Stimulated activated CD4-positive, alpha-beta T cell treated with anti-CD3 and anti-CD28 coated beads, Interleukin-4, amount 100 ng/mL, for 24 hours (primary cell): ENCODE measurements around the gene TOM1L1.
"Not testable (repeated sequence)": the region's sequence is repeated elsewhere in the genome, so short reads cannot be mapped to it uniquely, and the experiment has no call there.

Source experiments
- DNase-seq: peaks from one replicate; pipeline ENCODE4 v3.0.0-alpha.2; 2020

Gene TOM1L1

GRCh38 chr17:54900457-54901229 lies at the start of gene TOM1L1:
TSS of gene TOM1L1 (plus strand) at chr17:54900852. CDS start at chr17:54900866, 14 bp downstream.
- peak; percentile 8 for DNase-seq

GRCh38 chr17:54859187-54859586 lies 41.5 kb upstream of the TOM1L1 start:
- no peak for DNase-seq

- no peak for DNase-seq
These were observed 39.8 kb upstream of the TOM1L1 start for GRCh38 chr17:54860617-54861470.

- no peak for DNase-seq
These were observed 39.1 kb upstream of the TOM1L1 start for GRCh38 chr17:54861471-54861983.

- no peak for DNase-seq
These were observed 37.5 kb upstream of the TOM1L1 start for GRCh38 chr17:54863176-54863575.

- no peak for DNase-seq
These were observed 36.6 kb upstream of the TOM1L1 start for GRCh38 chr17:54864070-54864469.

- no peak for DNase-seq
These were observed 35.9 kb upstream of the TOM1L1 start for GRCh38 chr17:54864636-54865356.

GRCh38 chr17:54867634-54868033 lies 33.0 kb upstream of the TOM1L1 start:
- DNase-seq: no peak

GRCh38 chr17:54870671-54871175 lies 29.9 kb upstream of the TOM1L1 start:
- DNase-seq: no peak

GRCh38 chr17:54875906-54876305 lies 24.7 kb upstream of the TOM1L1 start:
- not testable (repeated sequence) for DNase-seq

GRCh38 chr17:54876656-54877195 lies 23.9 kb upstream of the TOM1L1 start:
- DNase-seq: no peak

- no peak for DNase-seq
These were observed 19.2 kb upstream of the TOM1L1 start for GRCh38 chr17:54881255-54881972.

GRCh38 chr17:54882371-54882770 lies 18.3 kb upstream of the TOM1L1 start:
- DNase-seq: no peak

GRCh38 chr17:54882950-54883349 lies 17.7 kb upstream of the TOM1L1 start:
- DNase-seq: no peak

- DNase-seq: no peak
These were observed 16.7 kb upstream of the TOM1L1 start for GRCh38 chr17:54883939-54884338.

GRCh38 chr17:54887787-54888186 lies 12.9 kb upstream of the TOM1L1 start:
- no peak for DNase-seq

- DNase-seq: no peak
These were observed 12.4 kb upstream of the TOM1L1 start for GRCh38 chr17:54888254-54888653.

- DNase-seq: no peak
These were observed 11.7 kb upstream of the TOM1L1 start for GRCh38 chr17:54888981-54889380.

- no peak for DNase-seq
These were observed 9.4 kb upstream of the TOM1L1 start for GRCh38 chr17:54891176-54891821.

- DNase-seq: no peak
These were observed 8.3 kb upstream of the TOM1L1 start for GRCh38 chr17:54892360-54892759.

GRCh38 chr17:54898576-54898975 lies 2.1 kb upstream of the TOM1L1 start:
- no peak for DNase-seq
